HG03439 (cell line): ENCODE results near the gene FXN.
A peak's percentile ranks its signal among the peaks of the same experiment; 100 is the strongest.
"Not testable (repeated sequence)": the region's sequence is repeated elsewhere in the genome, so short reads cannot be mapped to it uniquely, and the experiment has no call there.

ENCODE experiments used
- ATAC-seq: cut with Tn5 transposase; IDR thresholded peaks from one replicate; pipeline ENCODE4 v1.9.1; 2021; ENCODE audit warnings: mild to moderate bottlenecking, moderate library complexity; ENCODE audit not compliant: unreplicated experiment

FXN gene

DNA sequence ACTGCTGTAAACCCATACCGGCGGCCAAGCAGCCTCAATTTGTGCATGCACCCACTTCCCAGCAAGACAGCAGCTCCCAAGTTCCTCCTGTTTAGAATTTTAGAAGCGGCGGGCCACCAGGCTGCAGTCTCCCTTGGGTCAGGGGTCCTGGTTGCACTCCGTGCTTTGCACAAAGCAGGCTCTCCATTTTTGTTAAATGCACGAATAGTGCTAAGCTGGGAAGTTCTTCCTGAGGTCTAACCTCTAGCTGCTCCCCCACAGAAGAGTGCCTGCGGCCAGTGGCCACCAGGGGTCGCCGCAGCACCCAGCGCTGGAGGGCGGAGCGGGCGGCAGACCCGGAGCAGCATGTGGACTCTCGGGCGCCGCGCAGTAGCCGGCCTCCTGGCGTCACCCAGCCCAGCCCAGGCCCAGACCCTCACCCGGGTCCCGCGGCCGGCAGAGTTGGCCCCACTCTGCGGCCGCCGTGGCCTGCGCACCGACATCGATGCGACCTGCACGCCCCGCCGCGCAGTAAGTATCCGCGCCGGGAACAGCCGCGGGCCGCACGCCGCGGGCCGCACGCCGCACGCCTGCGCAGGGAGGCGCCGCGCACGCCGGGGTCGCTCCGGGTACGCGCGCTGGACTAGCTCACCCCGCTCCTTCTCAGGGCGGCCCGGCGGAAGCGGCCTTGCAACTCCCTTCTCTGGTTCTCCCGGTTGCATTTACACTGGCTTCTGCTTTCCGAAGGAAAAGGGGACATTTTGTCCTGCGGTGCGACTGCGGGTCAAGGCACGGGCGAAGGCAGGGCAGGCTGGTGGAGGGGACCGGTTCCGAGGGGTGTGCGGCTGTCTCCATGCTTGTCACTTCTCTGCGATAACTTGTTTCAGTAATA lies at the start of gene FXN:
Gene FXN, plus strand, starts transcription at position 315 of the 871 bp plus-strand sequence. Its CDS starts 31 bp downstream, at position 346.
- peak; percentile 97 for ATAC-seq

GRCh38 chr9:68986949-68987348 lies 48.6 kb upstream of the FXN start:
- not testable (repeated sequence) for ATAC-seq

DNA sequence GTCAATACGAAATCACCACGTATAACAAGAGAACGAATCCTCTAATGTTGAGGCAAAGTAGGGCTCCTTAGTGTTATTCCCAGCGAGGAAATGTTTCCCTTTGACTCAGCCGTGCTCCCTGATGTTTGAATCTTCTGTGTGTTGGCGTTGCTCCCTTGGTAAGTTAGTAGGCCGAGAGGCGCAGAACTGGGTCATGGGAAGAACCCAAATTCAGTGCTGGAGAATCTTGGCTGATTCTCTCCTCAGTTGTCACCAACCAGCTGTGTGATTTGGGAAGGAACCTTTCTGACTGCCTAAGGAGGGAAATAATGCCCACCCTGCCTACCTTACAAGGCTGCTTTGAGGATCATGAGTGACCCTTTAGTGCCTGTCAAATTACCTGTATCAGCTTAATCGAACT lies 44.1 kb upstream of the FXN start:
- ATAC-seq: no peak

DNA sequence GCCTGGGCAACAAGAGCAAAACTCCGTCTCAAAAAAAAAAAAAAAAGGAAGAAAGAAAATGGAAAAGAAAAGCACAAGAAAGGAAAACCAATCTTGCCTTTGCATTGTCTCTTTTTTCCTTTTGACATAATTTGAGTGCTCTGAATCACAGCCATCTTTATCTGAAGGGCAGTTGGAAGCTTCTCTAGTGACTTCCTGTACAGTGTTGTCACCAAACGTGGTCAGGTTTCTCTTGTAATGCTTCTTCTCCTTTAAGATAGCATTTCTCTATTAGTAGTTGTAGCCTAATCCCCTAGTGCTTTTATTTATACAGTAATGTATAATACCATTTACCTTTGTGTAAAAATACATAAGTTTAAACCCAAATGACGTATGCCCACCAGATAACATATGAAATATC lies 39.8 kb upstream of the FXN start:
- no peak for ATAC-seq

DNA sequence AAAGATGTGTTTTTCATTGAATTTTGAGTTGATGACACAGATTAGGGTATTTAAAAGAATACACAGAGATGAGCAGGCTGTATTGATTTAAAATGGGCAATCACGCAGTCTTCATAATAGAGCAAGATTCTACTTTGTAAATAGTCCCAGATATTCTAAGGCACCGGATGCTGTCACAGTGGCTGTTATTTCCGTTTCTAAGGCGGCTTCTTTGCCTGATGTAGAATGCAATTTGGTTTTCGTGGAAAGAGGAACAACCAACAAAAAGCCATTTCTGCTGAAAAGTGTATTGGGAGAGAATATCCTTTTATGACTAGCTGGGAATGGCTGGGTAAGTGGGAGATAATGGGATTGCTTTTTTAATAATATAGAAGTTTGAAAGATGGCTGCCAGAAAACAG lies 39.1 kb upstream of the FXN start:
- no peak for ATAC-seq

DNA sequence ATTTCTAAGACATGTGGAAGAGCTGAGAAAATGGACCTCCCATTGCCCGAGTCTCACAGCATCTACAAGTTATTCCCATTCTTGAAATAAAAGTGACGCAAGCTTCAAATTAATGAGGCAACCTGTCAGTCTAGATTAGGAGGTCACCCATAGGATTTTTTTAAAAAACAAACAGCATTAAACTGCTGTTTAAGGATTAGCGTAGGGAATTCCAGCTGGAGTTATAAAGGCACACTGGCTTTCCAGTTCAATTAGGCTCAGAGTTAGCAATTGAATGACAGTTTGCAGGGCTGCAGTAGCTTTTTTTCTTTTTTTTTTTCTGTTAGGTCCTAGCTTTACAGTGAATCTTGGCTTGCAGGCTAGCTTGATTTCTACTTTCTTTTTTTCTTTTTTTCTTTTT lies 37.9 kb upstream of the FXN start:
- no peak for ATAC-seq

GRCh38 chr9:68998385-68998784 lies 37.2 kb upstream of the FXN start:
- ATAC-seq: no peak

DNA sequence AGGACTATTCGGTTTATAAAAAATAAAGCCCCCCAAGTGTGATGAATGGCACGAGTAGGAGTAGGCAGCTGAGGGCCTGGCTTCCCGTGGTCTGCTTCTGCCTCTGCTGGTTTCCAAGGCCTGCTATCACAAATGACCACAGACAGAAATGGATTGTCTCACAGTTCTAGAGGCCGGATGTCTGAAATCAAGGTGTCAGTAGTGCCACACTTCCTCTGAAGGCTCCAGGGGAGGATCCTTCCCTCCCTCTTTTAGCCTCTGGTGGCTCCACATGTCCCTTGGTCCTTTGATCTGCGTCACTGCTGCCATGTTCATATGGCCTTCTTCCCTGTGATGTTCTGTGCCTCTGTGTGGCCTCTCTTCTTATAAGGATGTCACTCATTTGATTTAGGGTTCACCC lies 36.7 kb upstream of the FXN start:
- ATAC-seq: no peak

DNA sequence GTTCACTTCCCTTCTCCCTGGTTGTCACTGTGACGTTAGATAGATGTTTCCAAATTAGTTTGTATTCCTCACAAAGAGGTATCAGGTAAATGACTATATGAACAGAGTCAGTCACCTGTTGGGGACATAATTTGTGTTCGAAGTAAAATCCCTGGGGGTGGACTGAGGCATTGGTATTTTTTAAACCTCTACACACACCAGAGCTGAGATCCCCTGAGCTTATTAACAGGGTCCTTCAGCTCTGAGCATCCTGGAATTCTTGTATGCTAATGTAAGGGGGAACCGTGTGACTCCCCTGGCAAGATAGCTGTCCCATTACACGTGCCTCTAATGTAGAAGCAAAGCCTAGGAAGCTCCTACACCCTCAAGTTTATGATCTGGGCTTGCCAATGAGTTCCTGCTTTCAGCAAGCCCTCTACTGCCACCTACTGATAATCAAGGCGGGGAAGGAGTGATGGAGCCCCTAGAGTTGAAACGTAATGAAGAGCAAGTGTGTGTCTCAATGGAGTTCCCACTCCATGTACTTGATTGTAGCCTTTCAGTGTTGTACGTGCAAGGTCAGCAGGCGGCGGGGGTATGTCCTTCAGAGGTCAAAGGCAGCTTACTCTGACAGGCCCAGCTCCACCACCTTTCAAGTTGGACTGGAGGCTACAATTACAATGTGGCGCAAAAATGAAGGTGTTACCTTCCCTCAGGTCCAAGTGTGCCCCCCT lies 36.0 kb upstream of the FXN start:
- peak; percentile 88 for ATAC-seq

DNA sequence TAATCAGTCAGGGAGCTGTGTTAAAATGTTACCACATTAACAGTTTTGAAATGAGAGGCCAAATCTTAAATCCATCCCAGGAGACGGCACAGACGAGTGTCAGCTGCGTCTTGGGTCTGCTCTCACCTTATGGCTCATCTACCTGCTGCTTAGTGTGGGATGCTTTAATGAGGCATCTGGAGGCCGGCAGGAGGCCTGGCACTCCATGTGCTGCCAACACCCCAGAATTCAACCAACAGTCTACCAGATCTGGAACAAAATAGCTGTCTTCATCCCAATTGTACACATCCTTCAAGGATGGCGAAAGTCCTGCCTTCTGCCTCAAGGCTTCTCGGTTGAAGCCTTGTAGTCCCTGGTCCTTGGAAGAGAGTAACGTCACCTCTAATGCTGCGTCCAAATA lies 33.6 kb upstream of the FXN start:
- ATAC-seq: no peak

- no peak for ATAC-seq
Measured at GRCh38 chr9:69003051-69003450, 32.5 kb upstream of the FXN start.

GRCh38 chr9:69004836-69005235 lies 30.7 kb upstream of the FXN start:
- no peak for ATAC-seq

GRCh38 chr9:69009708-69010107 lies 25.8 kb upstream of the FXN start:
- no peak for ATAC-seq

DNA sequence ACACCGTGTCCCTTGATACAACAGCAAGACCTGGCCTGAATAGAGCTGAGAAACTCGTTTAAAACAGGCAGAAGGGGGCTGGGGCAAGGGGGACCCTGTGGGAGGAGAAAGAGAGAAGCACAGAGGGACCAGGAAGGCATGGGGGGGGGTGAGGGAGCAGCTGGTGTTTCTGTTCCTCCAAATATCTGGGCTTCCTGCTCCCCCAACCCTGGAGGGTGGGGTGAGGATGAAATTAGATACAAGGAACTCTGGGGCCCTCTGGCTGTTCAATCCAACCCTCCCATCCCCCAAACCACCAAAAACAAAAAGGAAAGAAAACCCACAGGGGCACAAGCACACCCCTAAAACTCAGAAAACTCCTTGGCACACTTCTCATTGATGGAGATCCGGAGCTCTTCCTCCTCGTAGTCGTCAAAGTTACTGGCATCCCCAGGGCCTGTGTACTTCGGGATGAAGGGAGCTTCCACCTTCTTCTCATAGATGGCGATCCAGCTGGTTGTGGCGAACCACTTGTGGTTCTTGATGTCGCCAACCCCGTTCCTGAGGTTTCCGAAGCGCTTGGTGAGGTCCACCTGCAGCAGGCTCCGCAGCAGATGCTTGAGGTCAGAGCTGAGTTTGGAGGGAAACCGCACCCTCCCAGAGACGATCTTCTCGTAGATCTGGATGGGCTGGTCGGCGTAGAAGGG lies 22.7 kb upstream of the FXN start:
- ATAC-seq: no peak

DNA sequence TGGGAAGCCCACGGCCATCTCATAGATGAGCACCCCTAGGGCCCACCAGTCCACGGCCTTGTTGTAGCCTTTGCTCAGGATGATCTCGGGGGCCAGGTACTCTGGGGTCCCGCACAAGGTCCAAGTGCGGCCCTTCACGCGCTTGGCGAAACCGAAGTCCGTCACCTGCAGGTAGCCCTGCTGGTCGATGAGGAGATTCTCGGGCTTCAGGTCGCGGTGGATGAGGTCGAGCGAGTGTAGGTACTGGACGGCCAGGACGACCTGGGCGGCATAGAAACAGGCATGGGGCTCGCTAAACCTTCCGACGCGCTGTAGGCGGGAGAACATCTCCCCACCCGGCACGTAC lies 22.2 kb upstream of the FXN start:
- ATAC-seq: no peak

DNA sequence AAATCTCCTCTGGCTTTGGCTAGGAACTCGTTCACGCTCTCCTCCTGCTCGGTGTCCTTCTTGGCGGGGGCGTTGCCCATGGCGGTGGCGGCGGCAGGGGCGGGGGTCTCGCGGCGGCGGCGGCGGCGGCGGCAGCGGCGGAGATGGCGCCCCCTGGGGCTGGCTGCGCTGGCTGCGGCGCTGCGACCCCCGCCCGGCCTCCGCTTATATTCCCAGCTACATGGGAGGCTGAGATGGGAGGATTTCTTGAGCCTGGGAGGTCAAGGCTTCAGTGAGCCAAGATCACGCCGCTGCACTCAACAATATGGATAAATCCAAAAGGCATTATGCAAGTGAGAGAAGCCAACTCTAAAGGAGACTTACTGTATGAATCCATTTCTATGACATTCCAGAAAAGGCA lies 21.5 kb upstream of the FXN start, which contains the start of gene PRKACG:
Gene PRKACG, minus strand, starts transcription at position 101 of the 400 bp plus-strand sequence. Its CDS starts 21 bp downstream, at position 80.
- no peak for ATAC-seq

DNA sequence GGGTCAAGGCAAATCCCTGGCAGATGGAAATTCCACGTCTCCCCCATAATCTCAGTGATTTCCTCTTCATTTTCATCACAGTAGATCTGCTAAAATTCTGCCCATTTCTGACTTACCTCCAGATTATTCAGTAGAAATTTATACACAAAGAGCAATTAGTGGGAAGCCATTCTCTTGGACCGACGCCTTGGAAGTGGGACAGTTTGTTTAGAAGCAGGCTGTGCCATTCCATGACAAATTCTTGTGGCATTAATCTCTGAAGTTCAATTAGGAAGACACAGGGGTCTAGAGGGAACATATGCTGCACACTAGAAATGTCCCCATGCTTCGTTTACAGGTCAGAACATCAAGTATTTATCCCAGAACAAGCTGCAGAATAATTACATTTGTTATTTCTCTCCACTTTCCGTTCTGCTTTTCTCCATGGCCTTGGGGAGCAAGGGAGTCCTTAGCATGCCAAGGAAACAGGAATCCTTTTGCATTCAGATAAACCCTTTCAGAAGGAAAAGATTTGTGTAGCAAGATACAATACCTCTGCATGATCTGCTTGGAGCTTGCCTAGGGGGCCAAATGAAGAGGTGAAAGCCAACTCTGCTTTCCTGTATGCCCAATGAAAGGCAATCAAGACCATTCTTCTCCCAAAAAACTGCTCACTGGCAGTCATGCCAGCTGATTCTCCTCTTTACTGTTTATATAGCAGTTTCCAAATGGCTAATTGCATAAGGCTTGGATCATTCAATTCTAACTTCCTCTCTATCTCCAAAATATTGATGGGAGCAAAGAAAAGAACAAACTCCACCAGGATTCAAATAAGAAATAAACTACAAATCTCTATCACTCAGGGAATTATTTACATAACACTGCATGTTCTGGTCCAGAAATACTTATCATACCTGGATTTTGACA lies 19.1 kb upstream of the FXN start:
- ATAC-seq: no peak

- no peak for ATAC-seq
Measured at GRCh38 chr9:69018737-69019136, 16.8 kb upstream of the FXN start.

GRCh38 chr9:69019808-69020207 lies 15.7 kb upstream of the FXN start:
- ATAC-seq: no peak

DNA sequence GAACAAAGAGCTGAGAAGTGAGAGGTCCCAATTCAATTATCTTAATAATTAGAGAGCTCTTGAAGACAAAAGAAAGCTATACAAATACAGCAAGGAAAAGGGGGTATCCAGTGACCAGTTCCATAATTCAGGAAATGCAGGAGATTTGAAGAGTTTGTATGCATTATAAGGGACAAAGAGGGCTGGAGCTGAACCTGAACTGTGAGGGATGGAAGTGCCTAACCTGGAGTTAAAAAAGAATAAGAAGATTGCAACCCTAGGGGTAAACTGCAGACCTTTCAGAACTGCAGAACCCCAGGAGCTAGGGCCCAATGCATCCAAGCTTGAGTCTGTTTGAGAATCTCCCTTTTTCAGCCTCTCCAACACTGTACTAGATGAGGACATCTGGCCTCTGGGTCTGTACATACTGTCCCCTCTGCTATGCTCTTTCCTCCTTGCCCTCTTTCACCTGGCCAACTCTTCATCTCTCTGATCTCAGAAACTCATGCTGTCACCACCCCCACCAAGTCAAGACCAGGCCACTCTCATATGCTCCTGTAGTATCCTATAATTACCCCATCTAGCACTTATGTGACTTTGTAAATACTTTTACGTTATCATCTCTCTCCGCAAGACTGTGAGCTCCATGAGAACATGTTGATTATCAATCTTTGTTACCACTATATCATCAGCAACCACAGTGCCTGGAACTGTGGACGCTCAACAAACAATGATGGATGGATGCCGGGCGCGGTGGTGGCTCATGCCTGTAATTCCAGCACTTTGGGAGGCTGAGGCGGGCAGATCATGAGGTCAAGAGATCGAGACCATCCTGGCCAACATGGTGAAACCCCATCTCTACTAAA lies 15.0 kb upstream of the FXN start:
- no peak for ATAC-seq
